ENCODE results near the gene KLF6.

KLF6 gene

DNA sequence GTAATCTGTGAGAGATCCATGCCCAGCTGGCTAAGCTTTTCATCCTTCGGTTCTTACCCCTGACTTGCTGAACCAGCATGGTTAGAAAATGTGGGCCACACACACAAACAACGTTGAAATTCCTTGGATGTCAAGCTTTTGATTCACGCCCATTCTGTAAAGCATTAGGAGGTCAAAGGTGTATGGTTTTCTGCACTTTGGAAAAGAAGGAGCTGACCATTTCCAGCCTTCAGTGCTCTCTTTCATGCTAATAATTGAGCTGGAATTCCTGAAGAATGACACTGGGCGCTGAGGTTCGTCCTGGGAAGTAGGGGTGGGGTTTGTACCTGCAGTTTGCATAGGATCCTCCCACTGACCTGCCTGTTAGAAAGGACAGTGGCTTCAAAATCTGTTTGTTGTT lies 23.1 kb downstream of the KLF6 start:
- TF ChIP-seq CTCF (IDR thresholded peaks at IDR 0.05; ENCODE audit: low read length, missing control alignments), result no peak
- H3K4me3 ChIP-seq (replicated peaks; ENCODE audit: low read depth, low read length), result no peak overlapping the region
- DNase-seq (ENCODE audit: low read depth), result no peak

DNA sequence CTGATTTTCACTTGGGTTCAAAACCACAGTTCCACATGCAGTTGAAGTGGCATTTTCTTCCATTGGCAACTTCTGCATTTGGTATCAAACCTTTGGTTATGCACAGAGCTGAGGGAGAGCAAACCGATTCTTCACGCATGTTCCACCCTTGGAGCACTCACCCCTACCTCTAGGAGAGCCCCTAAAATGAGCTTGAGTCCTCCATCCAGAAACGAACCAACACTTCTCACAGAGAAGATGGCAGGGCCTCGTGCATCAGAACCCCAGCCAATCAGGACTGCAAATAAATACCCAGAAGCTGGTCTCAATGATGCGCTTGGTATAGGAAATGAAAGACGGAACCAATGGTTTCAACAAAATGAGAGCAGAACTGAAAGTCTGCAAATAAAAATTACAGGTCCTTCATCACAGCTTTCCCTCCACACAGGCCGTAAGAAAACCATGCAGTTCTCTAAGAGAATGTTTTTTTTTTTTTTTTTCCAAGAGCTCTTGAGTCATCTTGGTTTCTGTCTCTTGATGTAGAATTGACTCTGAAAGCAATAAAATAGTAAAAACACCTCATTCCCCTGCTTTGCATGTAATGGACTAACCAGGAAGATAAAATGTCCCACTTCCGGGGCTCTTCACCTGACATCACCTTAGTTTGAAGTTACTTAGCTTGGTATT lies 23.9 kb downstream of the KLF6 start:
- TF ChIP-seq CTCF (IDR thresholded peaks at IDR 0.05; ENCODE audit: low read length, missing control alignments), result no peak
- H3K4me3 ChIP-seq (replicated peaks; ENCODE audit: low read depth, low read length), result no peak overlapping the region
- no peak for DNase-seq (ENCODE audit: low read depth)

GRCh38 chr10:3760083-3760482 lies 24.9 kb downstream of the KLF6 start:
- TF ChIP-seq CTCF (IDR thresholded peaks at IDR 0.05; ENCODE audit: low read length, missing control alignments), result no peak
- no peak overlapping the region for H3K4me3 ChIP-seq (replicated peaks; ENCODE audit: low read depth, low read length)
- DNase-seq (ENCODE audit: low read depth), result no peak

- DNase-seq (ENCODE audit: low read depth), result no peak
- H3K4me3 ChIP-seq (replicated peaks; ENCODE audit: low read depth, low read length), result no peak overlapping the region
- no peak for TF ChIP-seq CTCF (IDR thresholded peaks at IDR 0.05; ENCODE audit: low read length, missing control alignments)
Measured at GRCh38 chr10:3759397-3759796, 25.6 kb downstream of the KLF6 start.

DNA sequence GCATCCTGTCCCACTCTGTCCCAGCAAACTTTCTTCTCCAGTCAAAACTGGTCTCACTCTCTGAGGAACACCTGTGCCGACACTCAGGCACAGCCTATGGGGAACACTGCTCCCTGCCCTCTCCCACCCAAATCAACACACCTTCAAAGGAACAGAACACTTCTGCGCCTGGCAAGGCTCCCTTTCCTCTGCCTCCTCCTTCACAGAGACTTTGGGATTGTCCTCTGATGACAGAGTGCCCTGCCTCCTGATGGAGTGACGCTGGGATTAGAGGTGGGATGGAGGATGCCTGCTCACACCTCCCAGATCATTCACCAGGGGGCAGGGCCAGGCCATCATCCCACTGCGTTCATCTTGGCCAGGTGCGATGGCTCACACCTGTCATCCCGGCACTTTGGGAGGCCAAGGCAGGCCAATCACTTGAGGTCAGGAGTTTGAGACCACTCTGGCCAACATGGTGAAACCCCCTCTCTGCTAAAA lies 26.5 kb downstream of the KLF6 start:
- no peak overlapping the region for H3K4me3 ChIP-seq (replicated peaks; ENCODE audit: low read depth, low read length)
- DNase-seq (ENCODE audit: low read depth), result no peak
- no peak for TF ChIP-seq CTCF (IDR thresholded peaks at IDR 0.05; ENCODE audit: low read length, missing control alignments)

- no peak overlapping the region for H3K4me3 ChIP-seq (replicated peaks; ENCODE audit: low read depth, low read length)
- DNase-seq (ENCODE audit: low read depth), result peak; percentile 37
Measured at GRCh38 chr10:3757638-3758490, 27.1 kb downstream of the KLF6 start.

More at GRCh38 chr10:3757638-3758490, 27.1 kb downstream of the KLF6 start:
- no peak for TF ChIP-seq CTCF (IDR thresholded peaks at IDR 0.05; ENCODE audit: low read length, missing control alignments)
